ENCODE measurements around the gene SPAG4. TPM values are rescaled to one million over a fixed set of nuclear protein-coding genes. Genes with fewer than 3 reads are reported as not detected.
A peak's percentile ranks its signal among the peaks of the same experiment; 100 is the strongest.

The SPAG4 gene
- total RNA-seq, 1 donor: 4.0 TPM

GRCh38 chr20:35653430-35653734 is 37.8 kb downstream of the SPAG4 start:
- no peak for TF ChIP-seq CTCF (IDR thresholded peaks at IDR 0.05; ENCODE audit: extremely low read depth, low read depth, low read length)
- no peak for DNase-seq (ENCODE audit: insufficient read length, low spot score, missing footprints)
- Histone ChIP-seq H4K20me1 (ENCODE audit: insufficient read depth, low read length) (peaks cover 88% of the 10 kb centered on the region), H3K4me1 (ENCODE audit: insufficient read depth, low read length) (no peaks in the 10 kb centered on the region), H3K9me3 (ENCODE audit: low read depth, low read length) (no peaks in the 10 kb centered on the region), H3K27ac (ENCODE audit: low read depth, low read length) (no peak overlapping the region), H3K4me3 (ENCODE audit: insufficient read depth, low read length) (no peak overlapping the region), H2AFZ (ENCODE audit: low read length) (no peak overlapping the region), H3K79me2 (ENCODE audit: insufficient read depth, low read length) (peaks cover 99% of the 10 kb centered on the region), H3K36me3 (ENCODE audit: insufficient read depth, low read length) (peaks cover 35% of the 10 kb centered on the region), H3K27me3 (ENCODE audit: insufficient read depth, low read length) (no peaks in the 10 kb centered on the region), H3K4me2 (ENCODE audit: insufficient read depth, low read length) (no peak overlapping the region)

GRCh38 chr20:35653893-35654292 is 38.3 kb downstream of the SPAG4 start:
- H3K79me2 ChIP-seq (ENCODE audit: insufficient read depth, low read length): peaks cover 99% of the 10 kb centered on the region
- H3K9me3 ChIP-seq (ENCODE audit: low read depth, low read length): no peaks in the 10 kb centered on the region
- DNase-seq (ENCODE audit: insufficient read length, low spot score, missing footprints): peak; percentile 21
- no peaks in the 10 kb centered on the region for H3K27me3 ChIP-seq (ENCODE audit: insufficient read depth, low read length)
- no peak overlapping the region for H3K4me2 ChIP-seq (ENCODE audit: insufficient read depth, low read length)
- H4K20me1 ChIP-seq (ENCODE audit: insufficient read depth, low read length): peaks cover 87% of the 10 kb centered on the region
- no peak overlapping the region for H3K4me3 ChIP-seq (ENCODE audit: insufficient read depth, low read length)
- H3K4me1 ChIP-seq (ENCODE audit: insufficient read depth, low read length): no peaks in the 10 kb centered on the region
- no peak for TF ChIP-seq CTCF (IDR thresholded peaks at IDR 0.05; ENCODE audit: extremely low read depth, low read depth, low read length)
- H3K27ac ChIP-seq (ENCODE audit: low read depth, low read length): no peak overlapping the region
- H3K36me3 ChIP-seq (ENCODE audit: insufficient read depth, low read length): peaks cover 35% of the 10 kb centered on the region
- no peak overlapping the region for H2AFZ ChIP-seq (ENCODE audit: low read length)

- H3K36me3 ChIP-seq (ENCODE audit: insufficient read depth, low read length): peaks cover 35% of the 10 kb centered on the region
These were observed 38.8 kb downstream of the SPAG4 start for GRCh38 chr20:35654415-35654814.

GRCh38 chr20:35657271-35657670 is 41.6 kb downstream of the SPAG4 start:
- no peak overlapping the region for H3K4me2 ChIP-seq (ENCODE audit: insufficient read depth, low read length)

More at GRCh38 chr20:35654415-35654814, 38.8 kb downstream of the SPAG4 start:
- no peak for TF ChIP-seq CTCF (IDR thresholded peaks at IDR 0.05; ENCODE audit: extremely low read depth, low read depth, low read length)
- Histone ChIP-seq H2AFZ (ENCODE audit: low read length) (no peak overlapping the region), H3K4me1 (ENCODE audit: insufficient read depth, low read length) (no peaks in the 10 kb centered on the region), H3K27me3 (ENCODE audit: insufficient read depth, low read length) (no peaks in the 10 kb centered on the region), H3K9me3 (ENCODE audit: low read depth, low read length) (no peaks in the 10 kb centered on the region), H3K4me3 (ENCODE audit: insufficient read depth, low read length) (no peak overlapping the region), H3K27ac (ENCODE audit: low read depth, low read length) (no peak overlapping the region), H3K4me2 (ENCODE audit: insufficient read depth, low read length) (no peak overlapping the region), H4K20me1 (ENCODE audit: insufficient read depth, low read length) (peaks cover 87% of the 10 kb centered on the region), H3K79me2 (ENCODE audit: insufficient read depth, low read length) (peaks cover 99% of the 10 kb centered on the region)
- DNase-seq (ENCODE audit: insufficient read length, low spot score, missing footprints): no peak

More at GRCh38 chr20:35657271-35657670, 41.6 kb downstream of the SPAG4 start:
- H3K27ac ChIP-seq (ENCODE audit: low read depth, low read length): no peak overlapping the region
- H3K4me3 ChIP-seq (ENCODE audit: insufficient read depth, low read length): no peak overlapping the region
- no peaks in the 10 kb centered on the region for H3K9me3 ChIP-seq (ENCODE audit: low read depth, low read length)
- H4K20me1 ChIP-seq (ENCODE audit: insufficient read depth, low read length): peaks cover 90% of the 10 kb centered on the region
- H3K36me3 ChIP-seq (ENCODE audit: insufficient read depth, low read length): peaks cover 29% of the 10 kb centered on the region
- H3K79me2 ChIP-seq (ENCODE audit: insufficient read depth, low read length): peaks cover 99% of the 10 kb centered on the region
- TF ChIP-seq CTCF (IDR thresholded peaks at IDR 0.05; ENCODE audit: extremely low read depth, low read depth, low read length): no peak
- H3K27me3 ChIP-seq (ENCODE audit: insufficient read depth, low read length): no peaks in the 10 kb centered on the region
- no peak overlapping the region for H2AFZ ChIP-seq (ENCODE audit: low read length)
- DNase-seq (ENCODE audit: insufficient read length, low spot score, missing footprints): no peak
- H3K4me1 ChIP-seq (ENCODE audit: insufficient read depth, low read length): peaks cover 13% of the 10 kb centered on the region

Measured in osteoblast (primary cell).